ENCODE results near the gene NAPG. TPM values are rescaled to one million over a fixed set of nuclear protein-coding genes. Genes with fewer than 3 reads are reported as not detected.

Gene NAPG
- total RNA-seq: 29.5 and 36.1 TPM in 2 replicates

GRCh38 chr18:10525697-10526560 lies at the start of gene NAPG:
Gene NAPG (plus strand): TSS chr18:10526027. CDS start chr18:10526103, 76 bp downstream.
- Histone ChIP-seq H3K4me3 (ENCODE audit: low read depth, low read length) (peak within 1 kb of the TSS; percentile 95), H3K36me3 (ENCODE audit: control insufficient read depth, insufficient read depth, low read length) (no peaks in the 10 kb centered on the region), H3K27me3 (ENCODE audit: control insufficient read depth, insufficient read depth, low read length) (no peaks in the 10 kb centered on the region)
- DNase-seq (ENCODE audit: low read depth): peak; percentile 69
- no peak for TF ChIP-seq CTCF (IDR thresholded peaks at IDR 0.05; ENCODE audit: insufficient read depth, low read length, poor library complexity, severe bottlenecking)

GRCh38 chr18:10476338-10476791 lies 49.5 kb upstream of the NAPG start:
- Histone ChIP-seq H3K27me3 (ENCODE audit: control insufficient read depth, insufficient read depth, low read length) (peaks cover 4% of the 10 kb centered on the region), H3K36me3 (ENCODE audit: control insufficient read depth, insufficient read depth, low read length) (no peaks in the 10 kb centered on the region), H3K4me3 (ENCODE audit: low read depth, low read length) (no peak overlapping the region)
- DNase-seq (ENCODE audit: low read depth): no peak
- TF ChIP-seq CTCF (IDR thresholded peaks at IDR 0.05; ENCODE audit: insufficient read depth, low read length, poor library complexity, severe bottlenecking): no peak

- no peak for TF ChIP-seq CTCF (IDR thresholded peaks at IDR 0.05; ENCODE audit: insufficient read depth, low read length, poor library complexity, severe bottlenecking)
- Histone ChIP-seq H3K36me3 (ENCODE audit: control insufficient read depth, insufficient read depth, low read length) (no peaks in the 10 kb centered on the region), H3K27me3 (ENCODE audit: control insufficient read depth, insufficient read depth, low read length) (peaks cover 4% of the 10 kb centered on the region), H3K4me3 (ENCODE audit: low read depth, low read length) (no peak overlapping the region)
- no peak for DNase-seq (ENCODE audit: low read depth)
Measured at GRCh38 chr18:10477121-10477862, 48.5 kb upstream of the NAPG start.

GRCh38 chr18:10477863-10478260 lies 48.0 kb upstream of the NAPG start:
- DNase-seq (ENCODE audit: low read depth): no peak
- H3K4me3 ChIP-seq (ENCODE audit: low read depth, low read length): no peak overlapping the region
- H3K36me3 ChIP-seq (ENCODE audit: control insufficient read depth, insufficient read depth, low read length): no peaks in the 10 kb centered on the region
- no peak for TF ChIP-seq CTCF (IDR thresholded peaks at IDR 0.05; ENCODE audit: insufficient read depth, low read length, poor library complexity, severe bottlenecking)
- peaks cover 4% of the 10 kb centered on the region for H3K27me3 ChIP-seq (ENCODE audit: control insufficient read depth, insufficient read depth, low read length)

GRCh38 chr18:10481831-10482230 lies 44.0 kb upstream of the NAPG start:
- Histone ChIP-seq H3K4me3 (ENCODE audit: low read depth, low read length) (no peak overlapping the region), H3K36me3 (ENCODE audit: control insufficient read depth, insufficient read depth, low read length) (no peaks in the 10 kb centered on the region), H3K27me3 (ENCODE audit: control insufficient read depth, insufficient read depth, low read length) (no peaks in the 10 kb centered on the region)
- no peak for TF ChIP-seq CTCF (IDR thresholded peaks at IDR 0.05; ENCODE audit: insufficient read depth, low read length, poor library complexity, severe bottlenecking)
- no peak for DNase-seq (ENCODE audit: low read depth)

Data from kidney epithelial cell (primary cell).